ENCODE results near the gene ITIH6.

ITIH6 gene

GRCh38 chrX:54715621-54716020 is 82.4 kb downstream of the ITIH6 start:
- no peak for DNase-seq (ENCODE audit: low read depth)

GRCh38 chrX:54714424-54714823 is 83.6 kb downstream of the ITIH6 start:
- no peak for DNase-seq (ENCODE audit: low read depth)

GRCh38 chrX:54711735-54712134 is 86.3 kb downstream of the ITIH6 start:
- no peak for DNase-seq (ENCODE audit: low read depth)

DNA sequence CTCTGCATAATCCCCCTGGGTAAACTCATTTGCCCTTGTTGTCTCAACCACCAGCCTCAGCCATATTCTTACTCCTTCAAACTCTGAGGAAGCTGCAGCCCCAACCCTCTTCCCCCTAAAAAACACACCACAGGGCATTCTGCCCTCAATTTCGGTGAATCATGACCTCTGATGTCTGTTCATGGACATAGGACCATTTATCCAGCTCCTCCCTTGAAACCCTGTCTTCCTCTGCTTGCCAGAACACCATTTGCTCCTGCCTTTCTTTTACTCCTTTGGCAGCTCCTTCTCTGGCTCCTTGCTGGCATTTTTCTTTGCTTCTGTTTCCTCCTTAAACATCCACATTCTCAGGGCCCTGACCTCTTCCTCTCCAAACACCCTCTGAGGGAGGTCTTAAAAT is 87.1 kb downstream of the ITIH6 start:
- no peak for DNase-seq (ENCODE audit: low read depth)

GRCh38 chrX:54708404-54708803 is 89.7 kb downstream of the ITIH6 start:
- no peak for DNase-seq (ENCODE audit: low read depth)

Data from amniotic epithelial cell (primary cell).